Measurements from ENCODE around the gene LAMC3. TPM values are rescaled to one million over a fixed set of nuclear protein-coding genes. Genes with fewer than 3 reads are reported as not detected.

Gene LAMC3
- total and polyA plus RNA-seq, 5 experiments from 2014 or later, result 0.02 to 7.2 (median 6.9) TPM; not detected in 2

- no peaks in the 10 kb centered on the region for H3K9me3 Mint-ChIP-seq
- no peak for DNase-seq
- H3K27me3 Mint-ChIP-seq, result peaks cover 0 to 3% (median 2%) of the 10 kb centered on the region in 5 donors
- no peaks in the 10 kb centered on the region for H3K36me3 Mint-ChIP-seq
- H3K4me1 Mint-ChIP-seq, result peaks cover 0 to 2% (median 0%) of the 10 kb centered on the region in 4 donors
- no peak overlapping the region for H3K4me3 Mint-ChIP-seq
- POLR2A ChIA-PET, result no interaction called here
- ATAC-seq, result no peak
- no peak overlapping the region for H3K27ac Mint-ChIP-seq
Measured at GRCh38 chr9:131080589-131080988, 71.6 kb downstream of the LAMC3 start.

GRCh38 chr9:131081868-131082267, 72.9 kb downstream of the LAMC3 start:
- H3K9me3 Mint-ChIP-seq, result no peaks in the 10 kb centered on the region
- no peak for ATAC-seq
- H3K36me3 Mint-ChIP-seq, result no peaks in the 10 kb centered on the region
- peaks cover 0 to 2% (median 0%) of the 10 kb centered on the region in 4 donors for H3K4me1 Mint-ChIP-seq
- peaks cover 0 to 3% (median 2%) of the 10 kb centered on the region in 5 donors for H3K27me3 Mint-ChIP-seq
- POLR2A ChIA-PET, result no interaction called here
- DNase-seq, result no peak
- H3K4me3 Mint-ChIP-seq, result no peak overlapping the region
- no peak overlapping the region for H3K27ac Mint-ChIP-seq

- Mint-ChIP-seq H3K27me3 (peaks cover 0 to 4% (median 2%) of the 10 kb centered on the region in 5 donors), H3K9me3 (no peaks in the 10 kb centered on the region), H3K27ac (no peak overlapping the region), H3K4me3 (no peak overlapping the region), H3K36me3 (no peaks in the 10 kb centered on the region), H3K4me1 (peaks cover 0 to 2% (median 0%) of the 10 kb centered on the region in 4 donors)
- POLR2A ChIA-PET, result interaction anchor here (0.6 kb wide), 1 partner anchor 856 kb away, joined by 4 read pairs; no protein-coding TSS in a partner anchor
- ATAC-seq (no peak), DNase-seq (no peak)
Measured at GRCh38 chr9:131082774-131083512, 74.0 kb downstream of the LAMC3 start.

- Mint-ChIP-seq H3K27ac (no peak overlapping the region), H3K36me3 (no peaks in the 10 kb centered on the region)
- POLR2A ChIA-PET, result no interaction called here
Measured at GRCh38 chr9:131084661-131085369, 75.8 kb downstream of the LAMC3 start.

GRCh38 chr9:131085370-131086122, 76.6 kb downstream of the LAMC3 start:
- no peaks in the 10 kb centered on the region for H3K36me3 Mint-ChIP-seq
- POLR2A ChIA-PET, result no interaction called here
- H3K9me3 Mint-ChIP-seq, result no peaks in the 10 kb centered on the region
- H3K27ac Mint-ChIP-seq, result no peak overlapping the region
- no peak for ATAC-seq
- H3K4me1 Mint-ChIP-seq, result peaks cover 0 to 2% (median 0%) of the 10 kb centered on the region in 4 donors
- no peak for DNase-seq
- peaks cover 0 to 4% (median 2%) of the 10 kb centered on the region in 5 donors for H3K27me3 Mint-ChIP-seq
- no peak overlapping the region for H3K4me3 Mint-ChIP-seq

More at GRCh38 chr9:131084661-131085369, 75.8 kb downstream of the LAMC3 start:
- DNase-seq (no peak), ATAC-seq (no peak)
- peaks cover 0 to 2% (median 0%) of the 10 kb centered on the region in 4 donors for H3K4me1 Mint-ChIP-seq
- H3K9me3 Mint-ChIP-seq, result no peaks in the 10 kb centered on the region
- peaks cover 0 to 4% (median 2%) of the 10 kb centered on the region in 5 donors for H3K27me3 Mint-ChIP-seq
- no peak overlapping the region for H3K4me3 Mint-ChIP-seq

GRCh38 chr9:131087354-131087893, 78.5 kb downstream of the LAMC3 start:
- POLR2A ChIA-PET, result no interaction called here

GRCh38 chr9:131090025-131090787, 81.2 kb downstream of the LAMC3 start:
- H3K36me3 Mint-ChIP-seq, result no peaks in the 10 kb centered on the region
- DNase-seq (no peak), ATAC-seq (no peak)
- H3K27ac Mint-ChIP-seq, result peak overlapping the region in 1 of 10 donors; percentile 29
- H3K27me3 Mint-ChIP-seq, result peaks cover 8 to 20% (median 15%) of the 10 kb centered on the region in 5 donors
- H3K4me3 Mint-ChIP-seq, result no peak overlapping the region
- no peaks in the 10 kb centered on the region for H3K9me3 Mint-ChIP-seq
- H3K4me1 Mint-ChIP-seq, result no peaks in the 10 kb centered on the region
- POLR2A ChIA-PET, result no interaction called here

More at GRCh38 chr9:131087354-131087893, 78.5 kb downstream of the LAMC3 start:
- H3K36me3 Mint-ChIP-seq, result no peaks in the 10 kb centered on the region
- no peaks in the 10 kb centered on the region for H3K9me3 Mint-ChIP-seq
- no peak overlapping the region for H3K27ac Mint-ChIP-seq
- no peak overlapping the region for H3K4me3 Mint-ChIP-seq
- peaks cover 0 to 4% (median 2%) of the 10 kb centered on the region in 5 donors for H3K27me3 Mint-ChIP-seq
- DNase-seq (no peak), ATAC-seq (no peak)
- peaks cover 0 to 2% (median 0%) of the 10 kb centered on the region in 4 donors for H3K4me1 Mint-ChIP-seq

- peaks cover 4 to 5% (median 4%) of the 10 kb centered on the region in 4 donors for H3K4me1 Mint-ChIP-seq
- H3K27me3 Mint-ChIP-seq, result peaks cover 13 to 29% (median 21%) of the 10 kb centered on the region in 5 donors
- POLR2A ChIA-PET, result no interaction called here
- H3K27ac Mint-ChIP-seq, result no peak overlapping the region
- H3K4me3 Mint-ChIP-seq, result no peak overlapping the region
- no peaks in the 10 kb centered on the region for H3K9me3 Mint-ChIP-seq
- H3K36me3 Mint-ChIP-seq, result no peaks in the 10 kb centered on the region
- DNase-seq (no peak), ATAC-seq (no peak)
Measured at GRCh38 chr9:131091352-131091992, 82.5 kb downstream of the LAMC3 start.

- POLR2A ChIA-PET, result no interaction called here
- DNase-seq, result no peak
- no peaks in the 10 kb centered on the region for H3K36me3 Mint-ChIP-seq
- H3K27me3 Mint-ChIP-seq, result peaks cover 13 to 33% (median 21%) of the 10 kb centered on the region in 5 donors
- H3K4me3 Mint-ChIP-seq, result no peak overlapping the region
- no peaks in the 10 kb centered on the region for H3K9me3 Mint-ChIP-seq
- no peak overlapping the region for H3K27ac Mint-ChIP-seq
- ATAC-seq, result no peak
- H3K4me1 Mint-ChIP-seq, result peaks cover 4 to 5% (median 5%) of the 10 kb centered on the region in 4 donors
Measured at GRCh38 chr9:131092030-131092429, 83.1 kb downstream of the LAMC3 start.

GRCh38 chr9:131092548-131093440, 83.8 kb downstream of the LAMC3 start:
- POLR2A ChIA-PET, result no interaction called here
- no peaks in the 10 kb centered on the region for H3K9me3 Mint-ChIP-seq
- H3K27me3 Mint-ChIP-seq, result peaks cover 19 to 38% (median 27%) of the 10 kb centered on the region in 5 donors
- peaks cover 5 to 10% (median 7%) of the 10 kb centered on the region in 4 donors for H3K4me1 Mint-ChIP-seq
- H3K4me3 Mint-ChIP-seq, result no peak overlapping the region
- no peak overlapping the region for H3K27ac Mint-ChIP-seq
- H3K36me3 Mint-ChIP-seq, result no peaks in the 10 kb centered on the region
- DNase-seq (no peak), ATAC-seq (no peak)

GRCh38 chr9:131094015-131094414, 85.0 kb downstream of the LAMC3 start:
- no peak overlapping the region for H3K27ac Mint-ChIP-seq
- ATAC-seq (no peak), DNase-seq (no peak)
- H3K4me1 Mint-ChIP-seq, result peaks cover 5 to 10% (median 7%) of the 10 kb centered on the region in 4 donors
- POLR2A ChIA-PET, result no interaction called here
- peak overlapping the region in 1 of 10 donors; percentile 32 for H3K4me3 Mint-ChIP-seq
- no peaks in the 10 kb centered on the region for H3K9me3 Mint-ChIP-seq
- H3K27me3 Mint-ChIP-seq, result peaks cover 19 to 45% (median 28%) of the 10 kb centered on the region in 5 donors
- H3K36me3 Mint-ChIP-seq, result no peaks in the 10 kb centered on the region
